Suppressor macrophage (primary cell): ENCODE data around the gene SMIM41.

Source experiments
- DNase-seq, 4 experiments: peaks; one replicate each; pipeline ENCODE4 v3.0.0-alpha.2; 2020 to 2022

SMIM41 gene

DNA sequence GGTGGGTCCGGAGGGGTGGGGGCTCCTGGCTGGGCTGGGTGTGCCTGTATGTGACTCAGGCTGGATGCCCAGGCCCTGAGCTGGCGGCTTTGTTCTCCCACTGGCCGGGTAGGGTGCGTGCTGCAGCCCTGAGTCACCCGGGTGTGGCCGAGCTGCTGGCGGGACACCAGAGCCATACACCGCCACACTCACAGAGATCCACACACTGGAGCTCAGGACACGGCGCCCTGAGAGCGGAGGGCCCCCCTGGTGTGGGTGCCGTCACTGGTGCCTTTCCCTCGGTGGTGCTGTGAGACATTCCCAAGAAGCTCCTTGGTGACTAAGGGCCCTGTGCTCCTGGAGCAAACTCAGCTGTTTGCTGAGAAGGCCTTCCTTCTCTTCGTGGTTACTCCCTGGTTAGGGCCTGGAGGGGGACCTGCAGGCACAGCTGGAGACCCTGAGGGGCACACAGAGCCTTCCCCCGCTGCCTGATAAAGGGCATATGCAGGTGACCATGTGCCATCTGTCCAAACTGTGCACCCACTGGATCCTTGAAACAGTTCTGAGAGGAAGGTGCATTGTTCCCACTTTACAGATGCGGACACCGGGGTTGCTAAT, 68.0 kb downstream of the SMIM41 start:
- peak; percentile 51 to 63 (median 62) for DNase-seq

DNA sequence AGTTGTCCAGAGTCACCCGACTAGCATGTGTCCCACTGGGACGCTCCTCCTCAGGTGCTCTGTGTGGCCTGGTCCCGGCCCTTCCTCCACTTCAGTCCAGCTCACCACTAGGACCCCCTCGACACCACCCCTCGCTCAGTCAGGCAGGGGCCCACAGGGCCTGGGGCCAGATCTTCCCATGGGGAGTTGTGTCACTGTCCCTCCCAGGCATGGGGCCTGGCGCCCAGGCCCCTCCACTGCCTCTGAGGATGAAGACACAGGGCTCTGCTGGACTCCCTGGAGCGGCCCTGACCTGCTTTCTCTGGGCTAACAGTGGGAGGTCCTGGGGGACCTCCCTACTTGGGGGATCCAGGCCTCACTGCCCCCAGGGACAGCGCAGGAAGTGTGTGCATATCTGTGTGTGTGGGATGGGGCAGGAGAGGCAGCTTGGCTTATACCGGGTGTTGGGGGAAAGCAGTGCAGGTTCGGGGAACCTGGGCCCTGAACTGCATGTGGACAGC, 68.5 kb downstream of the SMIM41 start:
- DNase-seq = no peak

GRCh38 chr12:52148464-52149181, 69.1 kb downstream of the SMIM41 start:
- DNase-seq = no peak

GRCh38 chr12:52149182-52149641, 69.7 kb downstream of the SMIM41 start:
- DNase-seq = no peak

DNA sequence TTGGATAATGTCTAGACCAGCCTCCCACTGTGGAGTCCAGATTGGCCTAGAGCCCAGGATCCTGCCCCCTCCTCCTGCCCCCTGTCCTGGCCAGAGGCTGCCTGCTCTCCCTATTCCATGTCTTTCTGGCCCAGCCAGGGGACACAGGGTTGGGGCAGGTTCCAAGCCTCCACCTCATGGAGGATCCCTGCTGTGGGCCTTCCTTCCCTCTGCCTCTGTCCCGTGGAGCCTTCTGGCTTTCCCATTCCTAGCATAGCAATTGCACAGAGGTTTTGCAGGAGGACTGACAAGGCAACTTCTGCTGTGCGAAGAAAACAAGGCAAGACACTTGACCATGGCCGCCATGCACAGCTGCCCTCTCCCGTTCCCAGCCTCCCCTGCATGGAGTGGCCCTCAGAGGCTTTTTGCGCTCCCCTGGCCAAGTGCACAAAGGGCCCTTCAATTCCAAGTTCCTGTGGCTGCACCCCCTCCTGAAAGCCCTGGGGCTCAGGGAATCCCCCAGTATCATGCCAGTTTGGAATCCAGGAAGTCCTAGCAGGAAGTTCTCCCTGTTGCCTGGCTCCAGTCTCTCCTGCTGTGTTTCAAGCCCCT, 70.2 kb downstream of the SMIM41 start:
- no peak for DNase-seq

DNA sequence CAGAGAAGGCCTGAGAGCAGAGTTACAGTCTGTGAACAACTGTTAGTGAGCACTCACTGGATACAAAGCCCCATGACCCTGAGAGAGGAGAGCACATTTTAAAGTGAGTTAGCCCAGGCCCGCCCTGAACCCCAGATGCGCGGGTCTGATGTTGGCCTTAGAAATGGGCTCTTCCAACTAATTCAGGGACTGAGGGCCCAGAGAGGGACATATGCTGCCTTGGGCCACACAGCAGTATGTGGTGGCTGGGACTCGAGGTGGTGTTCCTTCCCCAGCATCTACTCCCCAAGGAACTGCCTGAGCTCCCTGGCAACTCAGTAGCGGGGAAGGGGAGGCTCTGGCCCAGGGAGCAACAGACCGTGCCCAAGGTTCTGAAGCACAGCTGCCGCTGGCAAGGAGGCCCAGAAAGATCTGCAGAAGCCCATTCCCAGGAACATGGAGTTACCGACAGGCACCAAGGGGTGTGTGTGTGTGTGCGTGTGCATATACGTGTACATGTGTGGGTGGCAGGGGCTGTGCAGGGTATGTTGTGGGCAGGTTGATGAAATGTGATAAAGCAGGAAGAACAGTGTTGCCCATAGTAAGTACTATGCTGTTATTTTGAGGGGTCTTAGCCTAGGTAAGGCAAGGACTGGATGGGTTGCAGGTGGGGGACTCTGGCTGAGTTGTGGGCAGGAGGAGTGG, 71.8 kb downstream of the SMIM41 start:
- DNase-seq = no peak

DNA sequence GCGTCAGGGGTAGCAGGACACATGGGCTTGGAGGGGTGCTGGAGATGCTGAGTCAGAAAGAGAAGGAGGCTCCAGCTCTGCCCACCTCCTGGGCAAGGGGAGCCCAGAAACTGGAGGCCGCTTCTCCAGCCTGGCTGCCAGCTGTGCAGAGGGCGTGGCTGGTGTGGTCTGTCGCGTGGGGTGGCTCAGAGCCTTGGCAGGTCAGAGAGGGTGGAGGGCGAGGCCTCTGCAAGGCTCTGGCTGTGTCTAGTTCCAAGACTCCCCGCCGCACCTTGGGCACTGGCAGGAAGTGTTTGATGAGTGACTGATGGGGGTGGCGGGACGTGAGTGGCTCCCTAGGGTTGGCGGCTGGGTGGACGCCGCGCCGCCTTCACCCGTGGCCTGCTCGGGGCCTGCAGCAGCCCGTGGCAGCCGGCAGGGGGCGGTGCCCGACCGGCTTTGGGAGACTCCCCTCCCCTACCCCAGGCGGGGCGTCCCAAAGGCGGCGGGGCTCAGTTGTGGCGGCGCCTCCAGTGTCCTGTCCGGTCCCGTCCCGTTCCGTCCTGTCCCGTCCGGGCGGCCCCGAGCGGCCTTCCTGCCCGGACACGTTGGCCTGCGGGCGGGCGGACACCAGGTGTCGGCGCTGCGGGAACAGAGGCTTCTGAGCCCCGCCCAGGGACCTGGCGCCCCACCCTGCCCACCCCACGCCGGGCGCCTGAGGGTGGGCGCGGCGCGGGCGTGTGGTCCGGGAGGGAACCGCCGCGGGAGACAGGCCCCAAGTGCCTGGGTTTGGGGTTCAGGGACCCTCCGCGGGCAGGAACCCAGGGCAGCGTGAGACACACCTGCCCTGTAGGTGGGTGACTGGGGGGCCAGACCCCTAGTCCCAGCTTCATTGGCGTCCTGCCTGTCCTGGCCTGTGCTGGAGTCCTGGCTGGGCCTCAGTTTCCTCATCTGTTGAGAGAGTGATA, 72.6 kb downstream of the SMIM41 start:
- peak; percentile 71 to 88 (median 76) for DNase-seq

DNA sequence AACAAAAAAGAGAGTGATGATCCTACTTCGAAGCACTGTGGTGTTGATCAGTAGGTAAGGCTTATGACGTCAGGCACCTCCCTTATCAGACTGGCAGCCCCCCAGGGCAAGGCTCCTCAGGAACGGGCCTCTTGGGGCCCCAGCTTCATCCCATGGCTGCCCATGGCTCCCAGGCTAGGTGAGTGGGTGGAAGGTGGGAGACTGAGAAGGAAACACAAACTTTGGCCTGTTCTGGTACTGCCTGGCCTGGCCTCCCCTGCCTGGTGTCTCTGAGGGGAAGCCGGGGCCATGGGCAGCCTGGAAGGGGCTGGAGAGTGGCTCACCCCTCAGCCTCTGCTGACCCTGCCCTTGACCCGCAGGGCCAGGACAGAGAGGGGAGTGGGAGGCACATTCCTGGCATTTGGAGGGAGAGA, 73.4 kb downstream of the SMIM41 start:
- no peak for DNase-seq

DNA sequence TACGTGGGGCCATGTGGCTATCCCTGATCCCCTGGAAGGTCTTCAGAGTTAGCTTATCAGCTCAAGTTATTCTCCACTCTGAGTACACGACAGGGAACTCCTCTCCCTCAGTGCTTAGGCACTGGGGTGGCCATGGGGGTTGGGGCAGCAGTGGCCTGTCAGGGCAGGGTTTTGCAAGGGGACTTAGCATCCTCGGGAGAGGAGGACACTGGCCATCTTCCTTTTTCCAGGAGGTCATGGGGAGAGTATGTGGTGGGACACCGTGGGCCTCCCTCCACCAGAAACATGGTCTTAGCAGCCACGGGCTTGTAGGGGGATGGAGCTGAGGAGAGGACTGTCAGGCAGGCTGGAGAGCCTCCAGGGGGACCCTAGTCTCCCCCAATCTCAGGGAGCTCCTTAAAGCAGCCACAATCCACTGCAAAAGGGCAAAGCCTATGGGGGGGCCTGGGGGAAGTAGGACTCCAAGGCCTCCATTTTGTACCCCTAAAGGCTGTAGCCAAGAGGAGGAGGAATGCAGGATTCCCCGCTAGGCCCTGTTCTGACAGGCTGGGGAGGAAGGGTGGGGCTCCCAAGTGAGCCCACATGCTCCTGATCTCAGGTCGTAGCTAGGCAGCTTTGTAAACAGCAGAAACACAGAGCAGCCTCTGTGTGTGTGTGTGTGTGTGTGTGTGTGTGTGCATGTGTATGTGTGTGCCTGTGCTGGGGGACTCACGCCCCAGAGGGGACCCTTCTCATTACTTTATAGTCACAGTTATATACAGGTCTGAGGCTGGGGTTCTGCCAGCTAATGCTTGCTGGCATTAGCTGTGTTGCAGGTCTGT, 75.8 kb downstream of the SMIM41 start:
- DNase-seq = no peak

GRCh38 chr12:52156311-52156710, 76.8 kb downstream of the SMIM41 start:
- DNase-seq = no peak

GRCh38 chr12:52156757-52157565, 77.5 kb downstream of the SMIM41 start:
- peak; percentile 66 to 87 (median 83) for DNase-seq

DNA sequence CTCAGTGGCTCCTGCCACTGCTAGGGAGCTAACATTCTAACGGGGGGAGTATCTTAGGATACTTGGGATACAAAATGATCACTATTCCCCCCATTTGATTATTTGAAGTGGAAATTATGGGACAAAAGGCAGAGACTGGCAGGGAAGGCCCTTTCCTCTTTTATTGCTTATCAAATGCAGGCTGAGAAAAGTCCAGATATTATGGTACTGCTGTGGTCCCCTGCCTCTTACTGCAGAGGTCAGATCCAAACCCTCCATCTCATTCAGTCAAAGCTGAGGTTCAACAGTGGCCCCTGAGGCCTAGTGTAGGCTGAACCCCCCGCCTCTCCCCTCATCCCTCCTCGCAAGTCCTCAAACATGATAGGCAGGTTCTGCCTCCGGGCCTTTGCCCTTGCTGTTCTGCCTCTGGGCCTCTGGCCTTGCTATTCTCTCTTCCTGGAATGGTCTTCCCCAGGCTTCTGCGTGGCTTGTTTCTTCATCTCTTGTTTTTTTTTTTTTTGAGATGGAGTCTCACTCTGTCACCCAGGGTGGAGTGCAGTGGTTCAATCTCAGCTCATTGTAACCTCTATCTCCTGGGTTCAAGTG, 78.2 kb downstream of the SMIM41 start:
- DNase-seq = no peak
